ENCODE data around the gene CDK14. TPM values are rescaled to one million over a fixed set of nuclear protein-coding genes. Genes with fewer than 3 reads are reported as not detected.

Gene CDK14
- total and polyA plus RNA-seq, 10 of the 15 experiments (the other 5 are each of a cell fraction or from before 2014, with no cell fraction given), result 6.5 to 61.3 (median 24.2) TPM

- ChIA-PET CTCF (interaction anchor here (0.6 kb wide), 1 partner anchor 400 kb away, joined by 4 read pairs; no protein-coding TSS in a partner anchor), POLR2A (no interaction called here), RAD21 (ENCODE audit: unreplicated experiment) (no interaction called here), SMC1A (ENCODE audit: uncharacterized antibody, unreplicated experiment) (interaction anchor here (0.6 to 0.7 kb wide), 2 partner anchors 119 to 532 kb away, joined by 4 to 5 read pairs; no protein-coding TSS in a partner anchor)
- ATAC-seq, result no peak
- Histone ChIP-seq H3K4me1 (ENCODE audit: control insufficient read depth, insufficient read depth, low read length) (no peaks in the 10 kb centered on the region), H3K4me2 (ENCODE audit: control insufficient read depth, insufficient read depth) (no peak overlapping the region), H2AFZ (ENCODE audit: control insufficient read depth, low read depth, low read length) (no peak overlapping the region), H3K4me3 (no peak overlapping the region), H3K36me3 (ENCODE audit: control insufficient read depth in 2 of 2, insufficient read depth in 2 of 2, low read length in 1 of 2) (no peaks in the 10 kb centered on the region), H3K9ac (ENCODE audit: control insufficient read depth, insufficient read depth, low read length) (no peak overlapping the region), H4K20me1 (ENCODE audit: control insufficient read depth, insufficient read depth) (no peaks in the 10 kb centered on the region), H3K79me2 (ENCODE audit: control insufficient read depth, insufficient read depth, low read length) (no peaks in the 10 kb centered on the region), H3K9me3 (replicated peaks; ENCODE audit: control insufficient read depth, insufficient read depth, low read length) (no peaks in the 10 kb centered on the region), H3K27ac (ENCODE audit: control insufficient read depth, insufficient read depth) (no peak overlapping the region), H3K27me3 (replicated peaks in 1 of 2; ENCODE audit: control insufficient read depth in 2 of 2, insufficient read depth in 2 of 2, low read length in 1 of 2) (no peaks in the 10 kb centered on the region)
- in situ Hi-C loops (cut with MboI), result no loop called here
- intact Hi-C loops (cut with micrococcal nuclease; ENCODE audit: unreplicated experiment), result no loop called here
- FAIRE-seq, result no peak
- WGBS (ENCODE audit: insufficient coverage, insufficient replicate concordance, low lambda C conversion rate, missing lambda C conversion rate), result 64% methylated on average over 6 of the region's 6 CpGs
- no peak for TF ChIP-seq SRF (IDR thresholded peaks at IDR 0.05; ENCODE audit: low read depth in 2 of 2, low read length in 2 of 2)
- TF ChIP-seq BRCA1 (IDR thresholded peaks at IDR 0.05; ENCODE audit: low read depth, low read length), result no peak
- TF ChIP-seq RELB (IDR thresholded peaks at IDR 0.05; ENCODE audit: low read depth), result no peak
- no peak for TF ChIP-seq NFIC (IDR thresholded peaks at IDR 0.05; ENCODE audit: low read depth, low read length)
- no peak for TF ChIP-seq SMAD1 (IDR thresholded peaks at IDR 0.05; ENCODE audit: low read depth, partially characterized antibody)
- TF ChIP-seq IKZF1 (conservative IDR thresholded peaks at IDR 0.05), result no peak
- no peak for TF ChIP-seq NRF1 (conservative IDR thresholded peaks at IDR 0.05; ENCODE audit: low read depth, low read length)
- no peak for TF ChIP-seq SMARCA5 (IDR thresholded peaks at IDR 0.05)
- no peak for TF ChIP-seq IRF4 (IDR thresholded peaks at IDR 0.05; ENCODE audit: low read depth, low read length)
- no peak for TF ChIP-seq MEF2A (IDR thresholded peaks at IDR 0.05; ENCODE audit: insufficient read depth, low read depth, low read length)
- TF ChIP-seq USF1 (IDR thresholded peaks at IDR 0.05; ENCODE audit: borderline replicate concordance, extremely low read length, insufficient read depth, low read depth, low read length), result no peak
- no peak for TF ChIP-seq BMI1 (IDR thresholded peaks at IDR 0.05; ENCODE audit: borderline replicate concordance)
- BruUV-seq (replicated peaks), result no TSS peak
- no peak for DNase-seq (ENCODE audit: low read depth, low spot score)
Observed at GRCh38 chr7:91243591-91244301, 647.6 kb downstream of the CDK14 start.

Measured in GM12878 (cell line).